Measurements from ENCODE around the gene PURB. TPM values are rescaled to one million over a fixed set of nuclear protein-coding genes. Genes with fewer than 3 reads are reported as not detected.
A peak's percentile ranks its signal among the peaks of the same experiment; 100 is the strongest.

Gene PURB
- total RNA-seq, 1 donor from 2014 or later, result 26.0 TPM

DNA sequence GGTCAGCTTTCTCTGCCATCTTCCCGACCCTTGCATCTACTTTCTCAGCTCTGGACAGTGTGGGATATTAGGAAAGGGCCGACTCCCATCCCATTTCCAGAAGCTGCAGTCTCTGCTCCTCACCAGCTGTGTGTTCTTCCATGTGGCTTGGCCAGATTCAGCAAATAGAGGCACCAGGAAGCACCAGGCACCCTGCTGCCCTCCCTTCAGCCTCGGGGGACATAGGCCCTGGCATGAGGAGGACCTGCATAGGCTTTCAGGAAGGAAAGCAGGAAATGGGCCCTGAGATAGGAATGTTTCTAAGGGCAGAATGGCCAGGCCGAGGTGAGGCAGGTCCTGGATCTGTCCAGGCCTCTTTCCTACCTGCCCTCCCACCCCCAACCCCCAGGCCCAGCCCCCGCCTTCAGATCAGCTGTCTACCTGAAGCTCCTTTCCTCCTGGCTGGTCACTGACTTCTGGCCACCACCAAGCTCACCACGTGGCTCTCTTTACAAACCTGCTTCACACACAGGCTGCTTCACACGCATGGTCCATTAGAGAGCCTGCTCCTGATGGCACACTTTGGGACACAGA is 27.5 kb upstream of the PURB start:
- intact Hi-C loops (cut with DNase I), result no loop called here
- ATAC-seq (no peak), DNase-seq (no peak)
- H3K27ac ChIP-seq, result no peak overlapping the region
- H3K4me3 ChIP-seq, result no peak overlapping the region
- no peak for TF ChIP-seq CTCF (IDR thresholded peaks at IDR 0.05)
- no peaks in the 10 kb centered on the region for H3K27me3 ChIP-seq
- no peaks in the 10 kb centered on the region for H3K36me3 ChIP-seq
- H3K9me3 ChIP-seq, result no peaks in the 10 kb centered on the region
- no peaks in the 10 kb centered on the region for H3K4me1 ChIP-seq

- no peak for TF ChIP-seq CTCF (IDR thresholded peaks at IDR 0.05)
- Histone ChIP-seq H3K27ac (no peak overlapping the region), H3K36me3 (no peaks in the 10 kb centered on the region), H3K27me3 (no peaks in the 10 kb centered on the region), H3K9me3 (no peaks in the 10 kb centered on the region), H3K4me1 (no peaks in the 10 kb centered on the region), H3K4me3 (no peak overlapping the region)
- DNase-seq (no peak), ATAC-seq (peak; percentile 56)
- intact Hi-C loops (cut with DNase I), result no loop called here
These were observed 26.6 kb upstream of the PURB start for GRCh38 chr7:44911911-44912310.

- DNase-seq (no peak), ATAC-seq (no peak)
- no peaks in the 10 kb centered on the region for H3K4me1 ChIP-seq
- H3K27ac ChIP-seq, result no peak overlapping the region
- no peak overlapping the region for H3K4me3 ChIP-seq
- no peaks in the 10 kb centered on the region for H3K36me3 ChIP-seq
- no peaks in the 10 kb centered on the region for H3K9me3 ChIP-seq
- no peak for TF ChIP-seq CTCF (IDR thresholded peaks at IDR 0.05)
- H3K27me3 ChIP-seq, result no peaks in the 10 kb centered on the region
- intact Hi-C loops (cut with DNase I), result no loop called here
These were observed 24.5 kb upstream of the PURB start for GRCh38 chr7:44909596-44910389.

DNA sequence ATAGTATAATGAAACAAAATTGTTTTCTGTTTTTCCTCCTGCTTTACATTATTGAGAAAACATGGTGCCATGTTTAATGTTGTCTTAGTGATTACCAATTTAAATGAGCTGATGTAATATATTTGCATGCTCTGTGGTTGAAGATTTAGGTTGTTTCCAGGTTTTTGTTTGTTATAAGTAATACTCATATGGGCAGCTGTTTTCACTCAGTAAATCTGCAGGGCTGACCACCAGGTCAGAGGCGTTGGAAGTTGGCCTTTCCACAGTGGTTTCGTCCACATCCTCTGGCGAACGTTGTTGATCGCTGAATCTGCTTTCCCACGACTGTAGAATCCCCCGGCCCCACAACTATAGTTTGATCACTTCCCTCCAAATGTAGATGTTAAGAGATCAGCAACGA is 21.6 kb upstream of the PURB start:
- Histone ChIP-seq H3K4me1 (no peaks in the 10 kb centered on the region), H3K36me3 (no peaks in the 10 kb centered on the region), H3K27me3 (no peaks in the 10 kb centered on the region), H3K4me3 (no peak overlapping the region), H3K27ac (no peak overlapping the region), H3K9me3 (no peaks in the 10 kb centered on the region)
- DNase-seq (no peak), ATAC-seq (no peak)
- intact Hi-C loops (cut with DNase I), result no loop called here
- no peak for TF ChIP-seq CTCF (IDR thresholded peaks at IDR 0.05)

GRCh38 chr7:44905002-44905635 is 19.8 kb upstream of the PURB start:
- H3K36me3 ChIP-seq, result no peaks in the 10 kb centered on the region
- no peaks in the 10 kb centered on the region for H3K27me3 ChIP-seq
- intact Hi-C loops (cut with DNase I), result no loop called here
- no peaks in the 10 kb centered on the region for H3K9me3 ChIP-seq
- H3K27ac ChIP-seq, result no peak overlapping the region
- DNase-seq, result no peak
- TF ChIP-seq CTCF (IDR thresholded peaks at IDR 0.05), result no peak
- H3K4me3 ChIP-seq, result no peak overlapping the region
- ATAC-seq, result no peak
- no peaks in the 10 kb centered on the region for H3K4me1 ChIP-seq
